ENCODE data around the gene PIN1.
"Not testable (repeated sequence)": the region's sequence is repeated elsewhere in the genome, so short reads cannot be mapped to it uniquely, and the experiment has no call there.

The PIN1 gene

DNA sequence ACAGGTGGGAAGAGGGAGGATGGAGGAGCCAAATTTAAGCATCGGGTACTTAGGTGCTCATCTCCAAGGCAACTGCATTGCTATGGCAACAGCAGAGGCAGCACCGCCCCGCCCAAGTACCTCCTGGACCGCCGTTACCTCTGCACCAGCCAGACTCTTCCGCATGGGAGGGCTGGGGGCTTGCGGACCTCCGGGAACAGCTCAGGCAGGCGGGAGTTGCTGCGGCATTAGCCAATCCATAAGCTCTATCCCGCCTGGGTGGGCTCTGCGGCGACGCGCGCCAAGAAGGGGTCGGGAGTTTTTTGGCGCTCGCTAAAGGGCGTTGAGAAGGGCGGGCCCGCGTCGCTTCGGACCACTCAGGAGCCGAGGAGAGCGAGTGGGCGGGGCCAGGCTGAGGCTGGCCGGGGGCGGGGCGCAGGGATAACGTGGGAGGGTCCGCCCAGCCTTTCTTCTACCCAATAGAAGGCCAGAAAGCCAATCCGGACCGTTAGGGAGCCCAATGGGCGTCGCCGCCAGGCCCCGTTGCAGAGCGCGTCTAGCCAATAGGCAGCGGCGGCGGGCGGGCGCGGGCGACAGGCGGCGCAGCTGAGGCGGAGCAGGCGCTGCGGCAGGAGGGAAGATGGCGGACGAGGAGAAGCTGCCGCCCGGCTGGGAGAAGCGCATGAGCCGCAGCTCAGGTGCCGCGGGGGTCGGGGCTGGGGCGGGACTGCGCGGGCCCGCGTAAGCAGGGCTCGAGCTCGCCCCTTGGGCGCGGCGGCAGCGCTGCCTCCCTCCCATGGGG, at the start of gene PIN1:
Gene PIN1 (plus strand): TSS at position 593 of the 781 bp plus-strand sequence. CDS start 27 bp downstream, at position 620.
- H3K4me3 ChIP-seq (ENCODE audit: low read depth, low read length), result peak within 1 kb of the TSS; percentile 79

DNA sequence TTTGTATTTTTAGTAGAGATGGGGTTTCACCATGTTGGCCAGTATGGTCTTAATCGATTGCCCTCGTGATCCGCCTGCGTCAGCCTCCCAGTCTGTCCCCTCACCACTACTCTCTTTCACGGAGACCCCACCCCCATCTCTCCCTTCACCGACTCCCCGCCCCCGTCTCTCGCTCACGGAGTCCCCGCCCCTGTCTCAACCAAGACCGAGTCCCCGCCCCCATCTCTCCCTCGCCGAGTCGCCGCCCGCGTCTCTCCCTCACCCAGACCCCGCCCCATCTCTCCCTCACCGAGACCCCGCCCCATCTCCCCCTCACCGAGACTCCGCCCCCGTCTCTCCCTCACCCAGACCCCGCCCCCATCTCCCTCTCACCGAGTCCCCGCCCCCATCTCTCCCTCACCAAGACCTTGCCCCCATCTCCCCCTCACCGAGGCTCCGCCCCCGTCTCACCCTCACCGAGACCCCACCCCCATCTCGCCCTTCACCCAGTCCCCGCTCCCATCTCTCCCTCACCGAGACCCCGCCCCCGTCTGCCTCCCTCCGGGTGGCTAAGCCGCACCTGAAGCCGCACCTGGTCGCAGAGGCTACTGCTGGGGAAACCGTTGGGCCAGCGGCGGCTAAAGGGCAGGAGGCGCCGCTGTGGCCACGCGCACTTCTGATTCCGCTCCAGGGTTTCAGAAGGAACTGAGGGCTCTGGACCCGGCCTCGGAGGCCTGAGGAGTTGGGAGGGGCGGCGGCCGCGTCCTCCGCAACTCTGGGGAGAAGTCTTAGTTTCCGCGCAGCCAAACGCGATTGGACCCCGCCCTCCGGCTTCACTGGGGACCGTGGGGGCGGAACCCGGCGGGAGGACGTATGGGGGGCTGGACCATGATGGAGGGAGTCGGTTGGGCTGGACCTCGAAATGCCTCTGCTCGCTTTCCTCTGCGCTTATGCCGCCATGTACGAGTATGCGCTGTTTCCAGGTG, 49.5 kb upstream of the PIN1 start:
- H3K4me3 ChIP-seq (ENCODE audit: low read depth, low read length), result peak overlapping the region; percentile 52

DNA sequence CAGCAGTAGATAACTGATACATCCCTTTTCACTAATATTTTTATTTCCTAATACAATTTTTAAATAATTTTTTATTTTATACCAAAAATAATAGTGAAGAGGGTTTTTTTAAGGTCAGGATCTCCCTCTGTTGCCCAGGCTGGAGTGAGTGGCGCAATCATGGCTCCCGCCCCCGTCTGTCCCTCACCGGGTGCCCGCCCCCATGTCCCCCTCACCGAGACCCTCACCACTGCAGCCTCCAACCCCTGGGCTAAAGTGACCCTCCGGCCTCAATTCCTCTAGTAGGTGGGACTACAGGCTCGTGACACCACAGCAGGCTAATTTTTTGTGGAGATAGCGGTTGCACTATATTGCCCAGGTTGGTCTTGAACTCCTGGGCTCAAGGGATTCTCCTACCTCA, 48.8 kb upstream of the PIN1 start:
- H3K4me3 ChIP-seq (ENCODE audit: low read depth, low read length), result peak overlapping the region; percentile 52

DNA sequence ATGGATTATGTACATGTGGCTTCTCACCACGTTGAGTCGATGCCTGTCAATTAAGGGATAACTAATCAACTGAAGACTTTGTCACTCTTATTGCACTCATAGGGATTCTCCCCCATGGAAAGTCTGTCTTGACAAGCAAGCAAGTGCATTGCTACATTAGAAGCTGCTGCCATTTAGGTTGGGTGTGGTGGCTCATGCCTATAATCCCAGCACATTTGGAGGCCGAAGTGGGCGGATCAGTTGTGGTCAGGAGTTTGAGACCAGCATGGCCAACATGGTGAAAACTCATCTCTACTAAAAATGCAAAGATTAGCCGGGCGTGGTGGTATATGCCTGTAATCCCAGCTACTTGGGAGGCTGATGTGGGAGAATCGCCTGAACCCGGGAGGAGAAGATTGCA, 48.3 kb upstream of the PIN1 start:
- no peak overlapping the region for H3K4me3 ChIP-seq (ENCODE audit: low read depth, low read length)

DNA sequence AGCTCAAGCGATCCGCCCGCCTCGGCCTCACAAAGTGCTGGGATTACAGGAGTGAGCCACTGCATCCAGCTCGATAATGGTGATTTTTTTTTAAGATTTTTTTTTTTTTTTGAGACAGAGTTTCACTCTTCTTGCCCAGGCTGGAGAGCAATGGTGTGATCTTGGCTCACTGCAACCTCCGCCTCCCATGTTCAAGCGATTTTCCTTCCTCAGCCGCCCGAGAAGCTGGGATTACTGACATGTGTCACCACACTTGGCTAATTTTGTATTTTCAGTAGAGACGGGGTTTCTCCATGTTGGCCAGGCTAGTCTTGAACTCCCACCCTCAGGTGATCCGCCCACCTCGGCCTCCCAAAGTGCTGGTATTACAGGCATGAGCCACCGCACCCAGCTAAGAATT, 46.5 kb upstream of the PIN1 start:
- H3K4me3 ChIP-seq (ENCODE audit: low read depth, low read length), result not testable (repeated sequence)

DNA sequence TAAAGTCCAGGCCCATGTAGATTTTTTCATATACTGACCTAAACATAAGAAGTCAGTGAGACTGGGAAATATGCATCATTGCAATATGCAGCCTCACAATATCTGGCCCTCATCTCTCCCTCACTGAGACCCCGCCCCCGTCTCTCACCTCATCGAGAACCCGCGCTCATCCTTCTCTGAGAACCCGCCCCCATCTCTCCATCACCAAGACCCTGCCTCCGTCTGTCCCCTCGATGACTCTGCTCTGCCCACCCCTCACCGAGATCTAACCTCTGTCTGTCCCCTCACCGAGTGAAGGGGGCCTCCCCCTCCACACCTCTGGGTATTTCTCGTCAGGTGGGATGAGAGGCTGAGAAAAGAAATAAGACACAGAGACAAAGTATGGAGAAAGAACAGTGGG, 46.1 kb upstream of the PIN1 start:
- H3K4me3 ChIP-seq (ENCODE audit: low read depth, low read length), result no peak overlapping the region

DNA sequence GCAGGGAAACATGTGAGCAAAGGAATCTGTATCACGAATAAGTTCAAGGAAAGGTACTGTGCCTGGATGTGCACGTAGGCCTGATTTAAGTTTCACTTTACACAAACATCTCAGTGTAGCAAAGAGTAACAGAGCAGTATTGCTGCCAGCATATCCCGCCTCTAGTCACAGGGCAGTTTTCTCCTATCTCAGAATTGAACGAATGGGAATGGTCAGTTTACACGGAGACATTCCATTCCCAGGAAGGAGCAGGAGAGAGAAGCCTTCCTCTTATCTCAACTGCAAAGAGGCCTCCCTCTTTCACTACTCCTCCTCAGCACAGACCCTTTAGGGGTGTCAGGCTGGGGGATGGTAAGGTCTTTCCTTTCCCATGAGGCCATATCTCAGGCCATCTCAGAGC, 45.5 kb upstream of the PIN1 start:
- not testable (repeated sequence) for H3K4me3 ChIP-seq (ENCODE audit: low read depth, low read length)

DNA sequence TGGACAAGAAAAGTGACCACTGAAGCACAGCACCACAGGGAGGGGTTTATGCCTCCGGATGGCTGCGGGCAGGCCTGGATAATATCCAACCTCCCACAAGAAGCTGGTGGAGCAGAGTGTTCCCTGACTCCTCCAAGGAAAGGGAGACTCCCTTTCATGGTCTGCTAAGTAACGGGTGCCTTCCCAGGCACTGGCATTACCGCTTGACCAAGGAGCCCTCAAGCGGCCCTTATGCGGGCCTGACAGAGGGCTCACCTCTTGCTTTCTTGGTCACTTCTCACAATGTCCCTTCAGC, 44.1 kb upstream of the PIN1 start:
- not testable (repeated sequence) for H3K4me3 ChIP-seq (ENCODE audit: low read depth, low read length)

DNA sequence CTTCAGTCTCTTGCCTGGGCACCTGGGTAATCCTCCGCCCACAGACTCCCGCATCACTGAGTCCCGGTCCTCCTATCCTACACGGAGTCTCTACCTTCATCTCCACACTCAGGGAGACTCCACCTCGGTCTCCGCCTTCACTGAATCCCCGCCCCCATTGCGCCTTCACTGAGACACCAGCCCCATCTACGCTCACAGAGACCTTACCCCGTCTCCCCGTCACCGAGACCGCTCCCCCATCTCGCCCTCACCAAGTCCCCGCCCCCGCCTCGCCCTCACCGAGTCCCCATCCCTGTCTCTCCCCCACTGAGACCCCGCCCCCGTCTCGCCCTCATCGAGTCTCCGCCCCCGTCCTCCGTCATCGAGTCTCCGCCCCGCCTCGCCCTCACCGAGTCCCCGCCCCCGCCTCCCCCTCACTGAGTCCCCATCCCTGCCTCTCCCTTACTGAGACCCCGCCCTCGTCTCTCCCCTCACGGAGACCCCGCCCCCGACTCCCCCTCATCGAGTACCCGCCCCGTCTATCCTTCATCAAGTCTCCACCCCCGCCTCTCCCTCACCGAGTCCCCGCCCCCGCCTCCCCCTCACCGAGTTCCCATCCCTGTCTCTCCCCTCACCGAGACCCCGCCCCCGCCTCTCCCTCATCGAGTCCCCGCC, 43.4 kb upstream of the PIN1 start:
- no peak overlapping the region for H3K4me3 ChIP-seq (ENCODE audit: low read depth, low read length)

DNA sequence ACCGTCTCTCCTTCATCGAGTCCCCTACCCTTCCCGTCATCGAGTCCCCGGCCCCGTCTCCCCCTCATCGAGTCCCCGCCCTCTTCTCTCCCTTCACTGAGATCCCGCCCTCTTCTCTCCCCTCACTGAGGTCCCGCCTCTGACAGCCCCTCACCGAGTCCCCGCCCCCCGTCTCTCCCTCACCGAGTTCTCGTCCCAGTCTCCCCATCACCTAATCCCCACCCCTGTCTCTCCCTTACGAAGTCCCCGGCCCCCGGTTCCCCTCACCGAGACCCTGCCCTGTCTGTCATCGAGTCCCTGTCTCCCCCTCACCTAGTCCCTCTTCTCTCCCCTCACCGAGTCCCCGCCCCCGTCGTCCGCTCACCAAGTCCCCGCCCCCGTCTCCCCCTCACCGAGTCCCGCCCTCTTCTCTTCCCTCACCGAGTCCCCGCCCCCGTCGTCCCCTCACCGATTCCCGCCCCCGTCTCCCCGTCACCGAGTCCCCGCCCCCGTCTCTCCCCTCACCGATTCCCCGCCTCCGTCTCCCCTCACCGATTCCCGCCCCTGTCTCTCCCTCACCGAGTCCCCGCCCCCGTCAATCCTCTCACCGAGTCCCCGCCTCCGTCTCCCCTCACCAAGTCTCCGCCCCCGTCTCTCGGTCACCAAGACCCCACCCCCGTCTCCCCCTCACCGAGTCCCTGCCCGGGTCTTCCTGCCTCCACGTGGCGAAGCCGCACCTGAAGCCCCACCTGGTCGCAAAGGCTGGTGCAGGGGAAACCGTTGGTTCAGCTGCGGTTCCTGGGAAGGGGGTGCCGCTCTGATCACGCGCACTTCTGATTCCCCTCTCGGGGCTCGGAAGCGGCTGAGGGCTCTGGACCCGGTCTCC, 42.7 kb upstream of the PIN1 start:
- H3K4me3 ChIP-seq (ENCODE audit: low read depth, low read length), result peak overlapping the region; percentile 50

DNA sequence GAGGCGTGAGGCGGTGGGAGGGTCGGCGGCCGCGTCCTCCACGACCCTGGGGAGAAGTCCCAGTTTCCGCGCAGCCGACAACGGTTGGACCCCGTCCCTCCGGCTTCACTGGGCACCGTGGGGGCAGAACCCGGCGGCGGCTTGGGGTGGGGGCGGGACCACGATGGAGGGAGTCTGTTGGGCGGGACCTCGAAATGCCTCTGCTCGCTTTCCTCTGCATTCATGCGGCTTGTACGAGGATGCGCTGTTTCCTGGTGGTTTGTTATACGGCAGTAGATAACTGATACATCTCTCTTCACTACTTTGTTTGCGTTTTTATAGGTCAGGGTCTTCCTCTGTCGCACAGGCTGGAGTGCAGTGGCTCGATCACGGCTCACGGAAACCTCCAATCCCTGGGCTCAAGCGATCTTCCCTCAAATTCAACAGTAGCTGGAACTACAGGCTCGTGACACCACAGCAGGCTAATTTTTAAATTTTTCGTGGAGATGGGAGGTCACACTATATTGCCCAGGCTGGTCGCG, 42.0 kb upstream of the PIN1 start:
- H3K4me3 ChIP-seq (ENCODE audit: low read depth, low read length), result peak overlapping the region; percentile 50

DNA sequence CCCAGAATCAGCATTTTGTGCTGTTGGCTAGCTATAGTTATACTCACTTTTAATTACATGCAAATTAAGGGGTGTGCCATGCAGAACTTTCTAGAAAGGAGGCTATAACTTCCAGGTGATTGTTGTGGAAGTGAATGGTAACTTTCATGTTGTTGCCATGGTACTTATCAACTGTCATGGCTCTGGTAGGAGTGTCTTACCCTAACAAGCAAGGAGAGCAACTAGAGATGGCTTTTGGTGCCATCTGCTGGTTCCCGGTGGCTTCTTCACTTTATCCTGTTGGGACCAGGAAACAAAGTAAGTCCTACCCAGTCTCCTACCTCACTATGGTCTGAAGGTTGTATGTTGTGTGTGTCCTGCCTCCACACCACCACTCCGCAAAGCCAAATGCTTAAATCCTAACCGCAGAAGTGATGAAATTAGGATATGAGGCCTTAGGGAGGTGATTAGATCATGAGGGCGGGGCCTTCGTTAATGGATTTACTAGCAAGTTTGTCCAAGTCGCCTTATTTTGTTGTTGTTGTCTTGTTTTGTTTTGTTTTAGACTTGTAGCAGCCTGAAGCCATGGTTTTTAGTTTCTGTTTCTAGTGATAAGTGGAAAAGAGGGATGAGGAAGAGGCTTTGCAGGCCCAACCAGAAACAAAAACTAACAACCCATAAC, 38.9 kb upstream of the PIN1 start:
- H3K4me3 ChIP-seq (ENCODE audit: low read depth, low read length), result no peak overlapping the region

DNA sequence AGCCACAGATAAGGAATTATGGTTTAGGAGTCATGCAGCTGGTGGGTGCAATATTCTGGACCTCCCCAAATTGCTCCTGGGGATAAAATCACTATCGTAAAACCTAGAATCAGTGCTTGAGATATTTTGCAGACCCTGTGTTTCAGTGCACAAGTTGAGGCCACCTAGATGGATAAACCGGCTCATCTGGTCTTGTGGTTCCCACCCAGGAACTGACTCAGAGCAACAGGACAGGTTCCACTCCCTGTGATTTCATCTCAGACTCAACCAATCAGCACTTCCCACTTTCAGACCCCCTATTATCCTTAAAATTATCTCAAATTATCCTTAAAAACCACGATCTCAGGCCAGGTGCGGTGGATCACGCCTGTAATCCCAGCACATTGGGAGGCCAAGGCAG, 37.2 kb upstream of the PIN1 start:
- H3K4me3 ChIP-seq (ENCODE audit: low read depth, low read length), result no peak overlapping the region

DNA sequence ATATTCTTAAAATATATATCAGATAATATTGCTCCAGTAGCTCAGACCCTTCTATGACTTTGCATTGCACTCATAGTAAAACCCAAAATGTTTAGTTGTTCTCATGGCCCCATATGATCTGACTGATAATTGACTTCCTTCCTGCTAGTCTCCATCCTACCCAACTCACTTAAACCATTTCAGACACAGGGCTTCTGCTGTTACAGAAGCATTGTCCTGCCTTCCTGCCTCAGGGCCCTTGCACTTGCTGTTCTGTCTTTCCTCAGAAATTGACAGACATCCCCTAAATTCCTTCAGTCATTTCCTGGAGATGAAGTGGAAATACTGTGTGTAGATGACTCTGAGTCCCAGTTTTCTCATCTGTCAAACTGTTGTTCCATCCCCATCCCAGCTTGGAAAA, 36.0 kb upstream of the PIN1 start:
- no peak overlapping the region for H3K4me3 ChIP-seq (ENCODE audit: low read depth, low read length)

DNA sequence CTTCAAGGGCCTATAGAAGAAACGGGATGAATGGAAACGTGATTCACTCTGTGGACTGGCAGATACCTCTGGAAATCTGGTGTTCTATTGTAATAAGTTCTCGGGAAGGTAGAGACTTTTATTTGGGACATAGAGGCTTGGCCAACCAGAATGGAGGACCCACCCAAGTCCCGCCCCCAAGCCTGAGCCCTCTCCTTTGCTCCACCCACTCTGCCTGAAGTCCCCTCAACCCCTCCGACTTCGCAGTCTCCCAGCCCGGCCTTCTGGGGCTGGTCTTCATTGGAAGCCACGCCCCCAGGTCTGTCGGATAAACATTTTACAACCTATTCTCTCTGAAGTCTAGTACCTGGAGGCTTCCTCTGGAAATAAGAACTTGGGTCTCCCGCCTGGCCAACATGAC, 33.1 kb upstream of the PIN1 start:
- H3K4me3 ChIP-seq (ENCODE audit: low read depth, low read length), result no peak overlapping the region

DNA sequence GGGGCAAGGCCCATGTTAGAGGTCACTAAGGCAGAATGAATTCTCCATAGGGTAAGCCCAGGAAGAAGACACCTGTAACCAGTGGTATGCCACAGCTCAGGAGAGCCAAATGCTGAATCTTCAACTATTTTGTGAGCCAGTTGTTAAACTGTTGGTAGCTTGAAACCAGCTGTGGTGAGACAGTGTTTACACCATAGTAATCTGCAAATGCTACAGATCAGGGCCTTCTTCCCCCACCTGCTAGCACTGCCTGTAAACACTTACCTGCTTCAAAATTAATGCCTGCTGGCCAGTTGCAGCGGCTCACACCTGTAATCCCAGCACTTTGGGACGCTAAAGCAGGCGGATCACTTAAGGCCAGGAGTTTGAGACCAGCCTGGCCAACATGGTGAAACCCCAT, 28.3 kb upstream of the PIN1 start:
- no peak overlapping the region for H3K4me3 ChIP-seq (ENCODE audit: low read depth, low read length)

DNA sequence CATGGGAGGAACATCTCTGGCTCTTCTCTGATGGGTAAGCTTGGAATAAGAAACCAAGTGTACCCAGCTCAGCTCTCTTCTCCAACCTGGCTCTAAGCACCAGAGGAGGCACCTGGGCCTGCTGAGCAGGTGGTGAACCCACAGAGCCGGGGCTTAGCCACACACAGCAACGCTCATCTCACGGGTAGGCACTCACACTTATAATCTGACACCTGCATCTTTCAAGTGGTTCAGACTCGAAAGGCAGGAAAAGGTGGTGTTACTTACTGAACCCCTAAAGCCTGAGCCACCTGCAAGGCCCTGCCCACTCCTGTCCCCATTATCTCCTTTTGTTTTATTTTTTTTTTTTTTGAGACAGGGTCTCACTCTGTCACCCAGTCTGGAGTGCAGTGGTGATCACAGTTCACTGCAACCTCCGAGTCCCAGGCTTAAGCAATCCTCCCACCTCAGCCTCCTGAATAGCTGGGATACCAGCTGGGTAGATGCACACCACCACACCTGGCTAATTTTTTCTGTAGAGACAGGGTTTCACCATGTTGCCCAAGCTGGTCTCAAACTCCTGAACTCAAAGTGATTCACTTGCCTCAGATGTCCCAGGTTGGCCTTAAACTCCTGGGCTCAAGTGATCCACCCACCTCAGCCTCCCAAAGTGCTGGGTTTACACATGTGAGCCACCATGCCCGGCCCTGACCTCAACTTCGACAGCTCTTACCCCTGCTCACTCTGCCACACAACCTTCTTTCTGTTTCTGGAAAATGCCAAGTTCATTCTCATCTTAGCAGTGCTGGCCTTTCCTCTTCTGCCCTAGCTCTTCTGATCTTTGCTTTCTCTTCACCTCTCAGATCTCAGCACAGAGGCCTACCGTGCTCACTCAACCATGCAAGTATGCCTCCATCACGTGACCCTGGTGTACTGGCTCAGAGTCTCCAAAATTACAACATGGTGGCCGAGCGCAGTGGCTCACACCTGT, 26.0 kb upstream of the PIN1 start:
- no peak overlapping the region for H3K4me3 ChIP-seq (ENCODE audit: low read depth, low read length)

DNA sequence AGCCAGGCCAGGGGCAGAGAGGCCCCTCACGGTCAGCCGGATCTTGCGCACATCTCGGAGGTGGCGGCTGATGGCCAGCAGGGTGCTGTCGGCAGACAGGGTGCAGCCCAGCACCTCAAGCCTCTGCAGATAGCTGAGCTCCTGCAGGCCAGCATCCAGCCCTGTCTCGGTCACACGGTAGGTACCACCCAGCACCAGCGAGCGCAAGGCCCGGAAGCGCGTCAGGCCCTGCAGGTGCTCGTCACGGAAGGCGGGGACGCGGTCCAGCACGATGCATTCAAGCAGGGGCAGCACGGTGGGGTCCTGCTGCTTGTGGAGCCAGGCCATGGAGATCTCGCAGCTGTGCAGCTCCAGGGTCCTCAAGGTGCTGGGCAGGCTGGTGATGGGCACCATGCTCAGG, 24.0 kb upstream of the PIN1 start:
- no peak overlapping the region for H3K4me3 ChIP-seq (ENCODE audit: low read depth, low read length)

DNA sequence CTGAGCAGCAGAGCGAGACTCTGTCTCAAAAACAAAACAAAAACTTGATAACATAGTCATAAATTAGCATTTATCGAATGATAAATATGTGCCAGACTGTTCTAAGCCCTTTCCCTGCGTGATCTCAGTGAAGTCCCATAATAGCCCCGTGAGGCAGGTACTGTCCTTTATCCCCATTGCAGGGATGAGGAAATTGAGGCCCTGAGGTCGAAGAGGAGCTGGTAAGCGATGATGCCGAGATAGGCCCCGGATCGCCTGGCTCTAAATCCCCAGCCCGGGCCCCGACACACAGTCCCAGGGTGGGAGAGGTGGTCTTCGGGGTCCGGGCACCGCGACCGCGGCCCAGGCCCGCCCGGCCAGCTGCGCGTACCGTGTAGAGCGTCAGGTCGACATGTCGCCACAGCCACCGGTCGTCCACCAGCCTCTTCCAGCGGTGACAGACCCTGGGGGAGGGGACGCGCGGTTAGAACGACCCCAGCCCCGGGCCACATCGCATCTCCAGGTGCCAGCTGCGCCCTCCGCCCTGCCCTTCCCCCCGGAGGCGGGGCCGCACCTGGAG, 16.9 kb upstream of the PIN1 start:
- peak overlapping the region; percentile 96 for H3K4me3 ChIP-seq (ENCODE audit: low read depth, low read length)

All from iPS-11a (cell line).